ENCODE data around the gene VMP1. TPM values are rescaled to one million over a fixed set of nuclear protein-coding genes. Genes with fewer than 3 reads are reported as not detected.
"Not testable (repeated sequence)": the region's sequence is repeated elsewhere in the genome, so short reads cannot be mapped to it uniquely, and the experiment has no call there.

Gene VMP1
- total RNA-seq, 1 donor from 2014 or later, result 50.8 TPM

GRCh38 chr17:59869941-59870218 is 162.4 kb downstream of the VMP1 start:
- TF ChIP-seq, protein P1, sequence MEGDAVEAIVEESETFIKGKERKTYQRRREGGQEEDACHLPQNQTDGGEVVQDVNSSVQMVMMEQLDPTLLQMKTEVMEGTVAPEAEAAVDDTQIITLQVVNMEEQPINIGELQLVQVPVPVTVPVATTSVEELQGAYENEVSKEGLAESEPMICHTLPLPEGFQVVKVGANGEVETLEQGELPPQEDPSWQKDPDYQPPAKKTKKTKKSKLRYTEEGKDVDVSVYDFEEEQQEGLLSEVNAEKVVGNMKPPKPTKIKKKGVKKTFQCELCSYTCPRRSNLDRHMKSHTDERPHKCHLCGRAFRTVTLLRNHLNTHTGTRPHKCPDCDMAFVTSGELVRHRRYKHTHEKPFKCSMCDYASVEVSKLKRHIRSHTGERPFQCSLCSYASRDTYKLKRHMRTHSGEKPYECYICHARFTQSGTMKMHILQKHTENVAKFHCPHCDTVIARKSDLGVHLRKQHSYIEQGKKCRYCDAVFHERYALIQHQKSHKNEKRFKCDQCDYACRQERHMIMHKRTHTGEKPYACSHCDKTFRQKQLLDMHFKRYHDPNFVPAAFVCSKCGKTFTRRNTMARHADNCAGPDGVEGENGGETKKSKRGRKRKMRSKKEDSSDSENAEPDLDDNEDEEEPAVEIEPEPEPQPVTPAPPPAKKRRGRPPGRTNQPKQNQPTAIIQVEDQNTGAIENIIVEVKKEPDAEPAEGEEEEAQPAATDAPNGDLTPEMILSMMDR (IDR thresholded peaks at IDR 0.05; ENCODE audit: borderline replicate concordance), result no peak
- no peaks in the 10 kb centered on the region for H3K9me3 ChIP-seq (replicated peaks)
- intact Hi-C loops (cut with micrococcal nuclease), result no loop called here
- H3K27me3 ChIP-seq (ENCODE audit: low read depth), result no peaks in the 10 kb centered on the region
- peaks cover 41% of the 10 kb centered on the region for H3K36me3 ChIP-seq
- no peak overlapping the region for H3K27ac ChIP-seq (replicated peaks)
- no peak for DNase-seq
- no peak overlapping the region for H3K4me3 ChIP-seq
- peaks cover 4% of the 10 kb centered on the region for H3K4me1 ChIP-seq

- TF ChIP-seq, protein P1 (IDR thresholded peaks at IDR 0.05; ENCODE audit: borderline replicate concordance), result no peak
- no peak overlapping the region for H3K4me3 ChIP-seq
- H3K27ac ChIP-seq (replicated peaks), result no peak overlapping the region
- H3K36me3 ChIP-seq, result peaks cover 47% of the 10 kb centered on the region
- no peaks in the 10 kb centered on the region for H3K27me3 ChIP-seq (ENCODE audit: low read depth)
- DNase-seq, result no peak
- H3K9me3 ChIP-seq (replicated peaks), result no peaks in the 10 kb centered on the region
- intact Hi-C loops (cut with micrococcal nuclease), result no loop called here
- H3K4me1 ChIP-seq, result peaks cover 4% of the 10 kb centered on the region
Observed at GRCh38 chr17:59870482-59870881, 163.0 kb downstream of the VMP1 start.

GRCh38 chr17:59872351-59872750 is 164.9 kb downstream of the VMP1 start:
- DNase-seq, result no peak
- Histone ChIP-seq H3K4me3 (no peak overlapping the region), H3K36me3 (peaks cover 59% of the 10 kb centered on the region), H3K4me1 (peaks cover 4% of the 10 kb centered on the region), H3K27ac (replicated peaks) (no peak overlapping the region), H3K9me3 (replicated peaks) (no peaks in the 10 kb centered on the region), H3K27me3 (ENCODE audit: low read depth) (no peaks in the 10 kb centered on the region)
- intact Hi-C loops (cut with micrococcal nuclease), result no loop called here
- TF ChIP-seq, protein P1 (IDR thresholded peaks at IDR 0.05; ENCODE audit: borderline replicate concordance), result no peak

- peaks cover 70% of the 10 kb centered on the region for H3K36me3 ChIP-seq
- H3K4me1 ChIP-seq; DNase-seq; H3K9me3 ChIP-seq (replicated peaks); H3K27ac ChIP-seq (replicated peaks); H3K4me3 ChIP-seq; H3K27me3 ChIP-seq (ENCODE audit: low read depth); intact Hi-C loops (cut with micrococcal nuclease): not testable (repeated sequence)
Observed at GRCh38 chr17:59873414-59873813, 166.0 kb downstream of the VMP1 start.

GRCh38 chr17:59874376-59874775 is 166.9 kb downstream of the VMP1 start:
- peaks cover 78% of the 10 kb centered on the region for H3K36me3 ChIP-seq
- intact Hi-C loops (cut with micrococcal nuclease), result no loop called here
- no peaks in the 10 kb centered on the region for H3K9me3 ChIP-seq (replicated peaks)
- no peak overlapping the region for H3K27ac ChIP-seq (replicated peaks)
- TF ChIP-seq, protein P1 (IDR thresholded peaks at IDR 0.05; ENCODE audit: borderline replicate concordance), result no peak
- no peak overlapping the region for H3K4me3 ChIP-seq
- H3K4me1 ChIP-seq, result peaks cover 4% of the 10 kb centered on the region
- no peaks in the 10 kb centered on the region for H3K27me3 ChIP-seq (ENCODE audit: low read depth)
- DNase-seq, result no peak

- Histone ChIP-seq H3K4me3 (no peak overlapping the region), H3K27ac (replicated peaks) (no peak overlapping the region), H3K27me3 (ENCODE audit: low read depth) (no peaks in the 10 kb centered on the region), H3K36me3 (peaks cover 90% of the 10 kb centered on the region), H3K9me3 (replicated peaks) (no peaks in the 10 kb centered on the region), H3K4me1 (no peaks in the 10 kb centered on the region)
- intact Hi-C loops (cut with micrococcal nuclease), result no loop called here
- TF ChIP-seq, protein P1 (IDR thresholded peaks at IDR 0.05; ENCODE audit: borderline replicate concordance), result no peak
- DNase-seq, result no peak
Observed at GRCh38 chr17:59876107-59876506, 168.7 kb downstream of the VMP1 start.

All from left ventricle myocardium inferior (tissue), 1 donor.